ENCODE measurements around the gene BRD2. TPM values are rescaled to one million over a fixed set of nuclear protein-coding genes. Genes with fewer than 3 reads are reported as not detected.
A peak's percentile ranks its signal among the peaks of the same experiment; 100 is the strongest.

The BRD2 gene
- total RNA-seq, 1 experiment from 2014 or later = 252 TPM

DNA sequence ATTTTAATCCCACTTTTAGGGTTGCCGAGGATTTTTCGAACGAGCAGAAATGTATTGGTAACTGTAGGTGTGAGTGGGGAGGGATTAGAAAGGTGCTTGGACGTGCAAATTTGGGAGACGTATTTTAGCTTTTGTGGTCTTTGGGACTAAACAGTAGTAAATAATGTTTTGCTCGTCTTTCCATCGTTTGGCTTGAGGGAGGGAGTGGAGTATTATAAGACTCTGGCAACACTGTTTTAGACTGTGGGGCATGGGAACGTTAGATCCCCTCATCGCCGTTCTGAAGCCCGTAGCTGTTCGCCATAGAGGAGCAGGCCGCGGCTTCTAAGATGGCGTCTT is 2.8 kb downstream of the BRD2 start:
- H3K4me1 Mint-ChIP-seq = peaks cover 29 to 33% of the 10 kb centered on the region in 2 experiments
- H3K27me3 Mint-ChIP-seq (ENCODE audit: low read depth) = peaks cover 4% of the 10 kb centered on the region; the same call in 1 of the 2 replicates

More for the DNA sequence above, 2.8 kb downstream of the BRD2 start:
- Mint-ChIP-seq H3K36me3 (ENCODE audit: insufficient read depth in 1 of 3, low read depth in 3 of 3) (peaks cover 57 to 63% (median 58%) of the 10 kb centered on the region in 3 experiments), H3K27ac (peak overlapping the region; percentile 100), H3K4me3 (peak overlapping the region; percentile 96), H3K9me3 (peaks cover 7 to 11% of the 10 kb centered on the region in 2 experiments)
- Histone ChIP-seq H3K56ac (ENCODE audit: insufficient read length, low read depth, low read length) (peak overlapping the region; percentile 98), H3K79me1 (ENCODE audit: insufficient read depth, low read depth, low read length, poor library complexity, severe bottlenecking) (peaks cover 1% of the 10 kb centered on the region), H2BK20ac (ENCODE audit: low read depth, low read length, poor library complexity, severe bottlenecking) (no peak overlapping the region), H2AK5ac (ENCODE audit: insufficient read length, low read length) (peak overlapping the region; percentile 44), H4K5ac (ENCODE audit: insufficient read length, low read depth, low read length) (peak overlapping the region; percentile 99), H3K9me3 (ENCODE audit: control insufficient read depth, low read depth, low read length) (no peaks in the 10 kb centered on the region), H3K23me2 (ENCODE audit: insufficient read length, low read depth, low read length, poor library complexity, severe bottlenecking) (peaks cover 23% of the 10 kb centered on the region), H3K23ac (ENCODE audit: insufficient read length, low read depth, low read length) (peak overlapping the region; percentile 64), H3K18ac (ENCODE audit: insufficient read length, low read depth, low read length) (peak overlapping the region; percentile 83), H3K27me3 (ENCODE audit: insufficient read depth, low read length) (no peaks in the 10 kb centered on the region), H4K20me1 (ENCODE audit: control insufficient read depth, insufficient read depth, insufficient read length) (no peaks in the 10 kb centered on the region), H3K4ac (ENCODE audit: low read depth, low read length) (peak overlapping the region; percentile 72; the same call in 1 of the 2 replicates), H2BK5ac (ENCODE audit: insufficient read length, low read length) (peak overlapping the region; percentile 85), H3K4me1 (ENCODE audit: insufficient read depth, low read length) (no peaks in the 10 kb centered on the region), H3K79me2 (ENCODE audit: insufficient read depth, low read length) (peaks cover 36% of the 10 kb centered on the region), H2AFZ (ENCODE audit: low read length) (no peak overlapping the region), H2BK120ac (ENCODE audit: low read depth, low read length, poor library complexity, severe bottlenecking) (peak overlapping the region; percentile 78), H3K4me2 (ENCODE audit: insufficient read depth, insufficient read length, low read length) (peak overlapping the region; percentile 87), H3T11ph (ENCODE audit: low read length) (peak overlapping the region; percentile 86), H3K27ac (ENCODE audit: insufficient read length, low read depth, low read length) (peak overlapping the region; percentile 100), H4K8ac (replicated peaks; ENCODE audit: insufficient read length, low read depth, low read length) (peak overlapping the region; percentile 79), H3K9ac (ENCODE audit: extremely low read depth, insufficient read length, low read length) (peak overlapping the region; percentile 100), H3K14ac (ENCODE audit: insufficient read depth, low read length) (peak overlapping the region; percentile 91; the same call in 1 of the 2 replicates), H4K91ac (ENCODE audit: insufficient read length, low read depth, low read length) (peak overlapping the region; percentile 77), H2BK15ac (ENCODE audit: low read depth, low read length) (no peak overlapping the region), H2BK12ac (ENCODE audit: insufficient read length, low read depth, low read length) (peak overlapping the region; percentile 16)
- no peak for DNase-seq
- TF ChIP-seq, protein P1, sequence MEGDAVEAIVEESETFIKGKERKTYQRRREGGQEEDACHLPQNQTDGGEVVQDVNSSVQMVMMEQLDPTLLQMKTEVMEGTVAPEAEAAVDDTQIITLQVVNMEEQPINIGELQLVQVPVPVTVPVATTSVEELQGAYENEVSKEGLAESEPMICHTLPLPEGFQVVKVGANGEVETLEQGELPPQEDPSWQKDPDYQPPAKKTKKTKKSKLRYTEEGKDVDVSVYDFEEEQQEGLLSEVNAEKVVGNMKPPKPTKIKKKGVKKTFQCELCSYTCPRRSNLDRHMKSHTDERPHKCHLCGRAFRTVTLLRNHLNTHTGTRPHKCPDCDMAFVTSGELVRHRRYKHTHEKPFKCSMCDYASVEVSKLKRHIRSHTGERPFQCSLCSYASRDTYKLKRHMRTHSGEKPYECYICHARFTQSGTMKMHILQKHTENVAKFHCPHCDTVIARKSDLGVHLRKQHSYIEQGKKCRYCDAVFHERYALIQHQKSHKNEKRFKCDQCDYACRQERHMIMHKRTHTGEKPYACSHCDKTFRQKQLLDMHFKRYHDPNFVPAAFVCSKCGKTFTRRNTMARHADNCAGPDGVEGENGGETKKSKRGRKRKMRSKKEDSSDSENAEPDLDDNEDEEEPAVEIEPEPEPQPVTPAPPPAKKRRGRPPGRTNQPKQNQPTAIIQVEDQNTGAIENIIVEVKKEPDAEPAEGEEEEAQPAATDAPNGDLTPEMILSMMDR (conservative IDR thresholded peaks at IDR 0.05) = no peak
- no CpG with 5 or more reads among the region's 15 CpGs for WGBS (ENCODE audit: extremely low coverage, insufficient read length, low lambda C conversion rate)
